ENCODE results near the gene APP.

GRCh38 chr21:26116456-26117011, 54.0 kb downstream of the APP start:
- TF ChIP-seq POLR2AphosphoS5 (IDR thresholded peaks at IDR 0.05) (no peak), CTCF (IDR thresholded peaks at IDR 0.05) (no peak), POLR2A (IDR thresholded peaks at IDR 0.05) (no peak)
